Loucy (cell line): ENCODE results near the gene PLD5.

Experiments
- H2AFZ ChIP-seq: fragments of 200-600 bp; sonication (generic); 2 replicates; pipeline ENCODE4 v1.6.0; 2016; ENCODE audit warnings: antibody characterized with exemption, mild to moderate bottlenecking, low read length, moderate library complexity
- H3F3A ChIP-seq: fragments of 200-600 bp; 2 replicates; pipeline ENCODE4 v1.6.0; 2016; ENCODE audit warnings: antibody characterized with exemption, low read depth, mild to moderate bottlenecking
- H3K27me3 ChIP-seq: fragments of 200-600 bp; sonication (generic); 2 replicates; pipeline ENCODE4 v1.6.1; 2014; ENCODE audit warnings: low read length, mild to moderate bottlenecking; ENCODE audit not compliant: insufficient read depth, poor library complexity, severe bottlenecking
- H3K36me3 ChIP-seq: fragments of 200-600 bp; sonication (generic); 2 replicates; pipeline ENCODE4 v1.6.1; 2016; ENCODE audit warnings: low read length; ENCODE audit not compliant: insufficient read depth
- H3K4me1 ChIP-seq: fragments of 200-600 bp; sonication (generic); 2 replicates; pipeline ENCODE4 v1.5.1; 2014; ENCODE audit warnings: low read length, mild to moderate bottlenecking; ENCODE audit not compliant: insufficient read depth, poor library complexity, severe bottlenecking
- H3K4me2 ChIP-seq: fragments of 200-600 bp; sonication (generic); 2 replicates; pipeline ENCODE4 v1.6.0; 2014; ENCODE audit warnings: antibody characterized with exemption, low read length, low read depth, mild to moderate bottlenecking; ENCODE audit not compliant: poor library complexity, severe bottlenecking
- H3K4me3 ChIP-seq: fragments of 200-600 bp; sonication (generic); 2 replicates; pipeline ENCODE4 v1.5.1; 2014; ENCODE audit warnings: low read length, mild to moderate bottlenecking, mixed read lengths; ENCODE audit not compliant: poor library complexity, severe bottlenecking
- H3K79me2 ChIP-seq: fragments of 200-600 bp; sonication (generic); 2 replicates; pipeline ENCODE4 v1.6.1; 2014; ENCODE audit warnings: low read length; ENCODE audit not compliant: insufficient read depth
- H3K9ac ChIP-seq: fragments of 200-600 bp; sonication (generic); 2 replicates; pipeline ENCODE4 v1.6.0; 2014; ENCODE audit warnings: mild to moderate bottlenecking, low read depth, low read length, moderate library complexity; ENCODE audit not compliant: poor library complexity, severe bottlenecking
- H3K9me2 ChIP-seq: fragments of 200-600 bp; sonication (generic); replicated peaks from 2 replicates; pipeline ENCODE4 v1.6.1; 2016; ENCODE audit warnings: low read depth, low read length, mixed read lengths
- H3K9me3 ChIP-seq: fragments of 200-600 bp; sonication (generic); 2 replicates; pipeline ENCODE4 v1.6.1; 2014; ENCODE audit warnings: mild to moderate bottlenecking, antibody characterized with exemption, low read length, low read depth; ENCODE audit not compliant: insufficient read depth
- H4K20me1 ChIP-seq: fragments of 200-600 bp; sonication (generic); 2 replicates; pipeline ENCODE4 v1.6.0; 2014; ENCODE audit warnings: antibody characterized with exemption, low read length, mild to moderate bottlenecking; ENCODE audit not compliant: insufficient read depth, poor library complexity, severe bottlenecking
- EZH2phosphoT487 ChIP-seq: fragments of 200-600 bp; IDR thresholded peaks from 2 replicates; pipeline ENCODE4 v1.6.1; 2018; ENCODE audit warnings: antibody characterized with exemption, mild to moderate bottlenecking, moderate library complexity, borderline replicate concordance
- TF ChIP-seq, protein P1 (sequence below): fragments of 200-600 bp; sonication (generic); conservative IDR thresholded peaks from 2 replicates; pipeline ENCODE4 v1.5.1; 2014; ENCODE audit warnings: mild to moderate bottlenecking, antibody characterized with exemption, low read length

Gene PLD5

DNA sequence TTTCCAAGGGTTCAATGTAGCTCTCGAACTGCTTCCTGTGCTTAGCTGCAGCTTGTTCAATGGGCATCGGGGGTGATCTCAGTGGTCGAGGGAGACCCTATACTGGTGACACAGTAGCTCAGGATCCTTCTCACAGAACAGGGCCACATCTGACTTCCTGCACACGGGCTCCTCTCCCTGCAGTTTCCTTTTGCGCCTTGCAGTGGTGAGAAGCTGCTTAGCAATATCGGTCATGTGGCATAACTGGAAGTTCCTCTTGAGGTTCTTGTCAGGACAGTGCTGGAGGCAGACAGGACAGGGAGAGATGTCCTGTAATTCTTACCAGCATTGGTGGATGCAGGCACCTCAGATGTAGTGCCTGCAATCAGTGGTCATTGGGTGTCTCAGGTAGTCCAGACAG, 385.1 kb downstream of the PLD5 start:
- no peaks in the 10 kb centered on the region for H3F3A ChIP-seq
- H3K9me3 ChIP-seq: no peaks in the 10 kb centered on the region; the same call in 1 of the 2 replicates
- no peak overlapping the region for H3K4me3 ChIP-seq
- no peaks in the 10 kb centered on the region for H3K27me3 ChIP-seq
- no peak for TF ChIP-seq EZH2phosphoT487
- TF ChIP-seq, protein P1, sequence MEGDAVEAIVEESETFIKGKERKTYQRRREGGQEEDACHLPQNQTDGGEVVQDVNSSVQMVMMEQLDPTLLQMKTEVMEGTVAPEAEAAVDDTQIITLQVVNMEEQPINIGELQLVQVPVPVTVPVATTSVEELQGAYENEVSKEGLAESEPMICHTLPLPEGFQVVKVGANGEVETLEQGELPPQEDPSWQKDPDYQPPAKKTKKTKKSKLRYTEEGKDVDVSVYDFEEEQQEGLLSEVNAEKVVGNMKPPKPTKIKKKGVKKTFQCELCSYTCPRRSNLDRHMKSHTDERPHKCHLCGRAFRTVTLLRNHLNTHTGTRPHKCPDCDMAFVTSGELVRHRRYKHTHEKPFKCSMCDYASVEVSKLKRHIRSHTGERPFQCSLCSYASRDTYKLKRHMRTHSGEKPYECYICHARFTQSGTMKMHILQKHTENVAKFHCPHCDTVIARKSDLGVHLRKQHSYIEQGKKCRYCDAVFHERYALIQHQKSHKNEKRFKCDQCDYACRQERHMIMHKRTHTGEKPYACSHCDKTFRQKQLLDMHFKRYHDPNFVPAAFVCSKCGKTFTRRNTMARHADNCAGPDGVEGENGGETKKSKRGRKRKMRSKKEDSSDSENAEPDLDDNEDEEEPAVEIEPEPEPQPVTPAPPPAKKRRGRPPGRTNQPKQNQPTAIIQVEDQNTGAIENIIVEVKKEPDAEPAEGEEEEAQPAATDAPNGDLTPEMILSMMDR: no peak
- H3K36me3 ChIP-seq: no peaks in the 10 kb centered on the region
- H3K9me2 ChIP-seq: no peaks in the 10 kb centered on the region
- no peaks in the 10 kb centered on the region for H3K4me1 ChIP-seq
- H4K20me1 ChIP-seq: no peaks in the 10 kb centered on the region
- no peak overlapping the region for H2AFZ ChIP-seq
- no peaks in the 10 kb centered on the region for H3K79me2 ChIP-seq
- H3K4me2 ChIP-seq: no peak overlapping the region
- H3K9ac ChIP-seq: no peak overlapping the region

DNA sequence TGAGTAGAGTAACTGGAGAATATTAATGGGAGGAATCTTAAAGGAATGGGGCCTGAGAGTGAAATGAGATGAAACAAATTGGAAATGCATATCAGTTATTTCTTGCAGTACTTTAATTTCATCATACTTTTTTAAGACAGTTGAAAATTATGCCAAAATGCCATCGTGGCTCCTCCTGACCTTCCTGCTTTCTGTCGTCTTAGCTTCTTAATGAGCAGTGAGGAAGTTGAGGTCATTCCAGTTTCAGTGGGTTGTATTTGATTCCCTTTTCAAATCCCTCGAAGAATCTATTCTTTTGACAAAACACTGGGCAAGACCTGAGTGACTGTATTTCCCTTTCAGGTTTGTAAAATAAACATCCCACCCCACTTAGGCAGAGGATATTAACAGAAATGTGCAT, 390.7 kb downstream of the PLD5 start:
- Histone ChIP-seq H3K36me3 (no peaks in the 10 kb centered on the region), H3K79me2 (no peaks in the 10 kb centered on the region), H3F3A (no peaks in the 10 kb centered on the region), H3K9ac (no peak overlapping the region), H2AFZ (no peak overlapping the region), H4K20me1 (no peaks in the 10 kb centered on the region), H3K9me2 (no peaks in the 10 kb centered on the region), H3K9me3 (no peaks in the 10 kb centered on the region), H3K27me3 (no peaks in the 10 kb centered on the region), H3K4me3 (no peak overlapping the region), H3K4me2 (no peak overlapping the region), H3K4me1 (no peaks in the 10 kb centered on the region)
- TF ChIP-seq EZH2phosphoT487: no peak
- TF ChIP-seq, protein P1: no peak

DNA sequence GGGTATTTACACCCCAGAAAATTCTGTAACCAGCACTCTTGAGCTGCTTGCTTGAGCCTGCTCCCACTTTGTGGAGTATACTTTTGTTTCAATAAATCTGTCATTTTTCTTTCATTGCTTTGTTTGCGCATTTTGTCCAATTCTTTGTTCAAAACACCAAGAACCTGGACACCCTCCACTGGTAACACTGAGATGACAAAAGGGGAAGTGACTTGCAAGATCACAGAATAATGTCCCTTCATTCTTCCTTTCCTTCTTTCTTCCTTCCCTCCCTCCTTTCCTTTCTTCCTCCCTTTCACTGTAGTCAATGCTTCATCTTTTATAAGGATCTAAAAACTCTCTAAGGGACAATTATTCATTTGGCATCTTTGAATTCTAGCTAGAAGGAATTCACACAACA, 391.1 kb downstream of the PLD5 start:
- no peaks in the 10 kb centered on the region for H3K27me3 ChIP-seq
- no peak overlapping the region for H3K4me2 ChIP-seq
- no peaks in the 10 kb centered on the region for H3F3A ChIP-seq
- no peaks in the 10 kb centered on the region for H3K79me2 ChIP-seq
- H3K9me3 ChIP-seq: no peaks in the 10 kb centered on the region
- no peak for TF ChIP-seq EZH2phosphoT487
- TF ChIP-seq, protein P1: no peak
- H3K9me2 ChIP-seq: no peaks in the 10 kb centered on the region
- no peaks in the 10 kb centered on the region for H3K4me1 ChIP-seq
- no peak overlapping the region for H2AFZ ChIP-seq
- no peaks in the 10 kb centered on the region for H3K36me3 ChIP-seq
- H3K9ac ChIP-seq: no peak overlapping the region
- H4K20me1 ChIP-seq: no peaks in the 10 kb centered on the region
- H3K4me3 ChIP-seq: no peak overlapping the region
